Stimulated activated naive CD8-positive, alpha-beta T cell treated with anti-CD3 and anti-CD28 coated beads, Interleukin-15, amount 100 ng/mL, for 72 hours (primary cell): ENCODE data around the gene FHAD1.

ENCODE experiments used
- ATAC-seq: fragments of 150-1000 bp; cut with Tn5 transposase; 2 replicates; pipeline ENCODE4 v1.10.0; 2021; ENCODE audit warnings: mild to moderate bottlenecking, moderate library complexity
- DNase-seq, 2 donors: peaks; one replicate each; pipeline ENCODE4 v3.0.0; 2021 to 2022
- H3K27ac Mint-ChIP-seq, 2 donors: one replicate each; pipeline ENCODE4 v1.8.0; 2022; ENCODE audit warnings: mild to moderate bottlenecking in 2 of 2, mixed read lengths in 2 of 2, moderate library complexity in 2 of 2
- H3K27me3 Mint-ChIP-seq: one replicate; pipeline ENCODE4 v1.8.0; 2022; ENCODE audit warnings: mixed read lengths
- H3K4me1 Mint-ChIP-seq: one replicate; pipeline ENCODE4 v1.8.0; 2022; ENCODE audit warnings: mild to moderate bottlenecking, mixed read lengths
- H3K4me3 Mint-ChIP-seq, 2 donors: one replicate each; pipeline ENCODE4 v1.8.0; 2022; ENCODE audit warnings: mild to moderate bottlenecking in 2 of 2, mixed read lengths in 2 of 2, moderate library complexity in 1 of 2
- H3K9me3 Mint-ChIP-seq, 2 donors: one replicate each; pipeline ENCODE4 v1.8.0; 2022; ENCODE audit warnings: mixed read lengths in 2 of 2

FHAD1 gene

DNA sequence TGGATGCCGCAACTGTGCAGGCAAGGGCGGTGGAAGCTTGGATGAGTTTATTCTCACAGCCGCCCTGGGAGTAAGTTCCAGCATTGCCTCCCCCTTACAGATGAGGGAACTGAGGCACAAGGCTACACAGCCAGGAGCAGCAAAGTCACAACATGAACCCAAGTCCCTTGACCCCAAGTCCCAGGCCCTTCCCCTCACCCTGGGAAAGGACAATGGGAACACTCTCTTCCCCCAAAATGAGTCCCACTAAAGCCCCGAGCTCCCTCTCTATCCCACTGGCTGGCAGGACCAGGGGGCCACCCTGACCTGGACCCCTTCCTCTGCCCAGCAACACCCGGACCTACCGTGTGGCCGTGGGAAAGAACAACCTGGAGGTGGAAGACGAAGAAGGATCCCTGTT lies 195.1 kb downstream of the FHAD1 start:
- Mint-ChIP-seq H3K9me3 (no peaks in the 10 kb centered on the region), H3K27me3 (peaks cover 24% of the 10 kb centered on the region), H3K4me3 (no peak overlapping the region), H3K27ac (no peak overlapping the region), H3K4me1 (peaks cover 6% of the 10 kb centered on the region)
- DNase-seq: no peak
- ATAC-seq: no peak

DNA sequence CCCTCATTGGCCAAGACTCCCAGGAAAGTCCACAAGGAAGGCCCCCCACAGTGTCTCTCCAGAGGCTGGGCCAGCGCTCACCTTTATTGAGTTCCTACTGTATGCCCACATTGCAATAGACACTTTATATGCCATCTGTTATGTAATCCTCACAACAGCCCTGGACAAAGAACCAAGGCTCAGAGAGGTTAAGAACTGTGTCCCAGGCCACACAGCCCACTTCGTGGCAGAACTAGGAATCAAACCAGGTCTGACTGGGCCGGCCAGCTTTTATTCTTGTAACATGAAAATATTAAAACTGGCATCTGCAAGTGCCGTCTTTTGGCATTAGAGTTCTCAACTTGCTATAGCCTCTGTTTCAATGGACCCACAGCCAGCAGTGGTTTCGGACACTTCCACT lies 195.7 kb downstream of the FHAD1 start:
- Mint-ChIP-seq H3K9me3 (no peaks in the 10 kb centered on the region), H3K4me3 (no peak overlapping the region), H3K4me1 (peaks cover 6% of the 10 kb centered on the region), H3K27ac (no peak overlapping the region), H3K27me3 (peaks cover 30% of the 10 kb centered on the region)
- no peak for DNase-seq
- no peak for ATAC-seq

DNA sequence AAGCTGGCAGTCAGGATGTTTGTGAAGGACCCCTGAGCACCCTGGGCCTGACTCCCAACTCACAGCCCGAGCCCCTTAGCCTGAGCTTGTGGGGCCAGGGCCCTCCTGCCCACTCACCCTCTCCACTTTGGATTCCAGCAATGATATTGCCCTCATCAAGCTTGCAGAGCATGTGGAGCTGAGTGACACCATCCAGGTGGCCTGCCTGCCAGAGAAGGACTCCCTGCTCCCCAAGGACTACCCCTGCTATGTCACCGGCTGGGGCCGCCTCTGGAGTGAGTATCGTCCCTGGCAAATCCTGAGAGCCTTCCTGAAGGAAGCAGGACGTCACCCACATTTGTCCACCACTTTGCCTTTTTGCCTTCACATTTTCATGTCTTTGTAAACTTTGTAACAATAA lies 196.3 kb downstream of the FHAD1 start:
- peaks cover 30% of the 10 kb centered on the region for H3K27me3 Mint-ChIP-seq
- DNase-seq (no peak), ATAC-seq (no peak)
- H3K4me1 Mint-ChIP-seq: peaks cover 6% of the 10 kb centered on the region
- H3K4me3 Mint-ChIP-seq: no peak overlapping the region
- no peaks in the 10 kb centered on the region for H3K9me3 Mint-ChIP-seq
- no peak overlapping the region for H3K27ac Mint-ChIP-seq

DNA sequence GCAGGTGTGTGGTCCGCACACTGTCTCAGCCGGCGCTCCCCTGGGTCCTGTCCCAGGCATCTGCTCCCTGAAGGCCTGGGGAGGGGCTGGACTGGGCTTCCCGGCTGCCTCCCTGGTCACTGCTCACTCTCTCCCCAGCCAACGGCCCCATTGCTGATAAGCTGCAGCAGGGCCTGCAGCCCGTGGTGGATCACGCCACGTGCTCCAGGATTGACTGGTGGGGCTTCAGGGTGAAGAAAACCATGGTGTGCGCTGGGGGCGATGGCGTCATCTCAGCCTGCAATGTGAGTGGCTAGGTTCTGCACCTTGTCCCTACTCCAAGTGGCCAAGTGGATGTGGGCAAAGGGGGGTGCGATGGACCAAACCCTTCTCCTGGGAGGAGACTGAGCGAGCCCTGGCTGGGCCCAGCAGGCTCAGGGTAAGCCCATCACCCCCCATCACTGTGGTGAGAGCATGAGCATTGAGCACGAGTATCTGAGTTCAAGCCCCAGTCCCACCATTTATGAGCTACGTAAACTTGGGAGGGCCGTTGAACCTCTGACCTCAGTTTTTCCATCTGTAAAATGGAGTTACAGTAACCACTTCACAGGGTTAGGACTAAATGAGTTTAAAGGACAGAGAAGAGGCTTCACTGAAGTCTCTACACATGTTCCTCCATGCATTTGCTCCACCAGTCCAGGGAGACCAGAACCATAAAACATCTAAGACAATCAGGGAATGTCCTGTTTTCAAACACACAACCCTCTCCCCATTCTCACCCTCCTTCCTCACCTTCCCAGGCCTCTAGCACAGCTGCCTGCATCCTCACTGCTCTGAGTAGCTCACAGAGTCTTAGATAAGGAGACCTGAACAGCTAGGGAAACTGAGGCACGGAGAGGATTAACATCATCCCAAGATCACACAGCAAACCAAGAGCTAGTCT lies 197.7 kb downstream of the FHAD1 start:
- Mint-ChIP-seq H3K4me1 (peaks cover 6% of the 10 kb centered on the region), H3K27me3 (peaks cover 30% of the 10 kb centered on the region), H3K9me3 (no peaks in the 10 kb centered on the region), H3K27ac (no peak overlapping the region), H3K4me3 (no peak overlapping the region)
- ATAC-seq (no peak), DNase-seq (no peak)

DNA sequence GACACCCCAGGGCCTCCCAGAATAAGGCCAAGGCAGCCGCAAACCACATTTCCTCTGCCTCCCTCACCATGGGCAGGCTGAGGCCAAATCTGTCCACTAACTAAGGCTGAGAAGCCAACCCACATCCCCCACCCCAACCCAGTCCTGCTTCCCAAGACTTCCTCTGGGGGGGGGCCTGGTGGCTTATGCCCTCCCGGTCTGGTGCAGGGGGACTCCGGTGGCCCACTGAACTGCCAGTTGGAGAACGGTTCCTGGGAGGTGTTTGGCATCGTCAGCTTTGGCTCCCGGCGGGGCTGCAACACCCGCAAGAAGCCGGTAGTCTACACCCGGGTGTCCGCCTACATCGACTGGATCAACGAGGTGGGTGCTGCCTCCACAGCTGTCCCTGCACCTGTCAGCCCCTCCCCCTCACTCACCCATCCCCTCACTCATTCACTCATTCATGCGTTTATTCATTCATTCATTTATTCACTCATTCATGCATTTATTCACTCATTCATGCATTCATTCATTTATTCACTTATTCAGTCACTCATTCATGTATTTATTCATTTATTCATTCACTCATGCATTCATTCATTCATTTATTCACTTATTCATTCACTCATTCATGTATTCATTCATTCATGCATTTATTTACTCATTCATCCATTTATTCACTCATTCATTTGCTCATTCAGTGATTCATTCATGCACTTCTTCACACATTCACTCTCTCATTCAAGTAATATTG lies 198.5 kb downstream of the FHAD1 start:
- ATAC-seq (no peak), DNase-seq (no peak)
- Mint-ChIP-seq H3K4me1 (peaks cover 6% of the 10 kb centered on the region), H3K4me3 (no peak overlapping the region), H3K27me3 (peaks cover 30% of the 10 kb centered on the region), H3K9me3 (no peaks in the 10 kb centered on the region), H3K27ac (no peak overlapping the region)

DNA sequence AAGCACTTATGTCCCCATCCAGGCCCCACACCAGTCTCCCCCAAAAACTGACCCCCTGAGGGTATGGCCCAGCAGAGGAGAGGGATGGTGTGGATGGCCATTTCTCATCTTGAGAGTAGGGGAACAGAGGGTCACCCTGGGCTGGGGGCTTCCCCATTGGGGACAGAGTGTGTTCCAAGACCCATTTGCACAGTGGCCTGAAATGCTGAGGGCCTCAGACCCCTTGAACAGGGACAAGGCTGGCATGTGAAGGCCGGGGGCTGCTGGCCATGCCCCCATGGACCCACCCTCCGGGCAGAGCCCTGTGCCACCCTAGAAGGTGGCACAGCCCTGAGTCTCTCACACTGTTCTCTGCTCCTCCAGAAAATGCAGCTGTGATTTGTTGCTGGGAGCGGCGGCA lies 199.2 kb downstream of the FHAD1 start:
- Mint-ChIP-seq H3K27me3 (peaks cover 30% of the 10 kb centered on the region), H3K27ac (no peak overlapping the region), H3K4me3 (no peak overlapping the region), H3K4me1 (peaks cover 6% of the 10 kb centered on the region), H3K9me3 (no peaks in the 10 kb centered on the region)
- no peak for DNase-seq
- ATAC-seq: no peak
